Stimulated activated CD4-positive, alpha-beta T cell treated with anti-CD3 and anti-CD28 coated beads, TNF-alpha, amount 100 ng/mL, for 4 hours (primary cell): ENCODE data around the gene TMBIM1.
"Not testable (repeated sequence)": the region's sequence is repeated elsewhere in the genome, so short reads cannot be mapped to it uniquely, and the experiment has no call there.

Source experiments
- DNase-seq, 3 experiments: peaks; one replicate each; pipeline ENCODE4 v3.0.0-alpha.2; 2020; ENCODE audit warnings: low read depth in 3 of 3

TMBIM1 gene

GRCh38 chr2:218318241-218318640 lies 25.9 kb upstream of the TMBIM1 start:
- no peak for DNase-seq

- DNase-seq: no peak
These were observed 25.5 kb upstream of the TMBIM1 start for GRCh38 chr2:218317835-218318234.

DNA sequence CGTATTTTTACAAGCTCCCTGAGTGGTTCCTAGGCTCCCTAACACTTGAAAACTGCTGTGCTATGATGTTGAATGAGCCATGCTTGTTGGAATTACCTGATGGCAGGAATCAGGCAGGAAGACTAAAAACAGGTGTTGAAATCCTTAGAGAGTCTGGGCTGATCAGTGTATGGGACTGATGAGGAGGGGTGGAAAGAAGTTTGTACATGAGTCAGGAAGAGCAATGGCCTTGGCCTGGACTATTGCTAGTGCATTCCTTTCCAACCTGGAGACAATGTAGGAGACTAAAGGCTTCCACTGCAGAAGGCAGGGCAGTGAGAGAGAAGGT lies 25.0 kb upstream of the TMBIM1 start:
- no peak for DNase-seq

DNA sequence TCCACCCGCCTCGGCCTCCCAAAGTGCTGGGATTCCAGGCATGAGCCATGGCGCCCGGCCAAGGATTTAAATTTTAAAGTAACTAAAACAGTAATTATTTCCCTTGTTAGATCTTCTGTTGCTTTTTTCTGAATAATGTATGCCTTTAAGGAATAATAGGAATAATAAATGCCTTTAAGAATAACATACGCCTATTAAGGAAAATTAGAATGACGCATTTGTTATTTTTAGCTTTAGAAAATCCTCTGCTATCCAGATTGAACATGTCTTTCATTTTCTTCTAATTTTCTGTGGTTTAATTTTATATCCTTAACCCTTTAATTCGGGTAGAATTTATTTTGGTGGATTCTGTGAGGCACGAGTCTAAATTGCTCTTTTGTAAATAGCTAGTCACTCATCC lies 23.1 kb upstream of the TMBIM1 start:
- DNase-seq: no peak

- DNase-seq: not testable (repeated sequence)
These were observed 22.5 kb upstream of the TMBIM1 start for GRCh38 chr2:218314764-218315163.

DNA sequence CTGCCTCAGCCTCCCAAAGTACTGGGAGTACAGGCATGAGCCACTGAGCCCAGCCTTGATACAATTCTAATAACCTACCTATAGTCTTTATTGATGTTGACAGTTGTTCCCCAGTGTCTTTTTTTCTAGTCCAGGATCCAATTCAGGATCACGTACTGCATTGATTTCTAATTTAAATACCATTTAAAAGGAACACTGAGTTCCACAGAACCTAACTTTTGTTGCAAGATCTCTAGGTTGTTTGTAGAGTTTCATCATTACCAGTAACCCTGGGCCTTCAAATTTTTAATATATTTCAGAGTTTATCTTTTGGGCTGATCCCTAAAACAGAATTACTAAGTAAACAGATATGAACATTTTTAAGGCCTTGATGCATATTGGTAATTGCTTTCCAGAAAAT lies 21.1 kb upstream of the TMBIM1 start:
- no peak for DNase-seq

DNA sequence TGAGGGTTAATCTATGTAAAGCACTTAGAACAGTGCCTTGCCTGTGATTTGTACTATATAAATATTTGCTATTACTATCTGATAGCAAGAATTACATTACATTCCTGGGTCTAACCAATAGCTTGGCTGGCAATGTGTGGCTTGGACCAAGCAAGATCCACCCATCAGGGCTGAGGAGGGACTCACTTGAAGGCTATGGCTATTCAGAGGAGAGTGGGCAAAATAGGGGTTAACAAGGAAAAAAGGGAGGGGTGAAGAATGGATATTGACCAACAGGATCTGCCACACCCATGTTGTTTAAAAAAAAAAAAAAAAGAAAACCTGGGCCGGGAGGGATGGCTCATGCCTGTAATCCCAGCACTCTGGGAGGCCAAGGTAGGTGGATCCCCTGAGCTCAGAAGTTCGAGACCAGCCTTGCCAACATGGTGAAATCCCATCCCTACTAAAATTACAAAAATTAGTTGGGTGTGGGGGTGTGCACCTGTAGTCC lies 20.0 kb upstream of the TMBIM1 start:
- no peak for DNase-seq

DNA sequence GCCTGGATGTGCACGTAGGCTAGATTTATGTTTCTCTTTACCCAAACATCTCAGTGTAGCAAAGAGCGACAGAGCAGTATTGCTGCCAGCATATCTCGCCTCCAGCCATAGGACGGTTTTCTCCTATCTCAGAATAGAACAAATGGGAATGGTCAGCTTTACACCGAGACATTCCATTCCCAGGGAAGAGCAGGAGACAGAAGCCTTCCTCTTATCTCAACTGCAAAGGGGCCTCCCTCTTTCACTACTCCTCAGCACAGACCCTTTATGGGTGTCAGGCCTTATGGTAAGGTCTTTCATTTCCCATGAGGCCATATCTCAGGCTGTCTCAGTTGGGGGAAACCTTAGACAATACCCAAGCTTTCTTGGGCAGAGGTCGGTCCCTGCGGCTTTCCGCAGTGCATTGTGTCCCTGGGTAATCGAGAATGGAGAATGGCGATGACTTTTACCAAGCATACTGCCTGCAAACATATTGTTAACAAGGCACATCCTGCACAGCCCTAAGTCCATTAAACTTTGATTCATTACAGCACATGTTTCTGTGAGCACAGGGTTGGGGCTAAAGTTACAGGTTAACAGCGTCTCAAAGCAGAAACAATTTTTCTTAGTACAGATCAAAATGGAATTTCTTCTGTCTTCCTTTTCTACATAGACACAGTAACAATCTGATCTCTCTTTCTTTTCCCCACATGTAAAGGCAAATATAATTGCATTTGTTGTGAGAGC lies 19.4 kb upstream of the TMBIM1 start:
- DNase-seq: not testable (repeated sequence)

GRCh38 chr2:218310853-218311540 lies 18.7 kb upstream of the TMBIM1 start:
- no peak for DNase-seq

DNA sequence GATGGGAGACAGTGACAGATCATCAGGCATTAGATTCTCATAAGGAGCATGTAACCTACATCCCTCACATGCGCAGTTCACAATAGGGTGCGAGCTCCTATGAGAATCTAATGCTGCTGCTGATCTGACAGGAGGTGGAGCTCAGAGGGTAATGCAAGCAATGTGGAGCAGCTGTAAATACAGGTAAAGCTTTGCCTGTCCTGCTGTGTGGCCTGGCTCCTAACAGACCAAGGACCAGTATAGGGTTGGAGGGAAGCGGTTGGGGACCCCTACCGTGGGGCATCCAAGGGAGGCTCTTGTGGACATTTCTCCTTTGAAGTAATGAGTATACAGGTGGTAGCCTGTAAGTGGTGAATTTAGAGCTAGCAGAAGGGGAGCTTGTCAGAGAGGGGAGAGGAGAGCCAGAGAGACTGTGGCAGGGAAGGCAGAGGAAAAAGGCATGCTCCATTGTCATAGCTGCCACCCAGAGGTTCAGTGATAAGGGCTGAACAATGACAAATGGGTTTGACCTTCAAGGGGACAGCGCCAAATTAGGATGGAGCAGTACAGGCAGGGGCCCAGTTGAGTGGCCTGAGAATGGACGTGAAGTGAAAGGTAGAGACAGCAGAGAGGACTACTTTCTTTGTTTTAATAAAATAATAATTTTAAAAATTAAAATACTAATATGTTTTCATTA lies 15.2 kb upstream of the TMBIM1 start:
- no peak for DNase-seq

DNA sequence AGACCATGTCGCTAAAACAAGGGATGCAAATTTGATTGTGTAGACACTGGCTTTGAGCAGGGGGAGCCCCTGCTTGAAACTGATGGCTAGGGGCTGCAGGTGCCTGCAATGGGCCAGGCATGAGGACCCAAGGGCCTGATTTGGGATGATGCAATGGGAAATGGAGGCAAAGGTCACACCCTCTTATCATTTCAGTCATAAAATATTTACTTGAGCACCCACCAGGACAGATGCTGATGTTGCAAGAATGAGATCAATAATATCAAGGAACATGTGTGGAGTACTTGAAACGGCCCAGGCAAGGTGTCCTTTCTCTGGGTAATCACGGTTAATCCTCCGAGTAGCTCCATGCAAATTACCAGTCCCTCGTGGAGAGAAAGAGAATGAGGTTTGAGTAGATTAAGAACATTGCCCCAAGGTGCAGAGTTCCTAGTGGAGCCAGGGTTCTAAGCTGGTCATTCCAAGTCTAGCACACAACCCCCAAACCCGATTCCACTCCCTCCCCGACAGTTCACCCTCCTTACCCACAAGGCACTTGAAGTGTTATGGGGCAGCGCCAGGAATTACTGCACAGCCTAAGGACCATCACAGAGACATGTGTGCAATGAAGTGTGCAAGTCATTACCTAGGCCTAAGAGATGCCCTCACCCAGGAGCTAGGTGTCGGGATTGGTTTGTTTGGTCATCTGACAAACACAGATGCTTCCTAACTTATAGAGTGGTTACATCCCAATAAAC lies 14.0 kb upstream of the TMBIM1 start:
- no peak for DNase-seq

DNA sequence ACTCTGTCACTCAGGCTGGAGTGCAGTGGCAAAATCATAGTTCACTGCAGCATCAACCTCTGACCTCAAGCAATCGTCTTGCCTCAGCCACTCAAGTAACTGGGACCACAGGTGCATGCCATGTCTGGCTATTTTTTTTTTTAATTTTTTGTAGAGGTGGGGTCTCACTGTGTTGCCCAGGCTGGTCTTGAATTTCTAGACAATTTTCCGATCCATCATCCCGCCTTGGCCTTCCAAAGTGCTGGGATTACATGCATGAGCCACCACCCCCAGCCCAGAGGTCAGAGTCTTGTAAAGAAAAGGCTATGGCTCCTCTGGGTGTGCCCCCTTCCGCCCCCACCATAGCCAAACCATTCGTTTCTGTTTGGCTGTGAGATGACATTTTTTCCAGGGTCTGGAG lies 13.1 kb upstream of the TMBIM1 start:
- no peak for DNase-seq

- DNase-seq: peak; percentile 60 to 82 (median 70)
These were observed 9.0 kb upstream of the TMBIM1 start for GRCh38 chr2:218301176-218301819.

DNA sequence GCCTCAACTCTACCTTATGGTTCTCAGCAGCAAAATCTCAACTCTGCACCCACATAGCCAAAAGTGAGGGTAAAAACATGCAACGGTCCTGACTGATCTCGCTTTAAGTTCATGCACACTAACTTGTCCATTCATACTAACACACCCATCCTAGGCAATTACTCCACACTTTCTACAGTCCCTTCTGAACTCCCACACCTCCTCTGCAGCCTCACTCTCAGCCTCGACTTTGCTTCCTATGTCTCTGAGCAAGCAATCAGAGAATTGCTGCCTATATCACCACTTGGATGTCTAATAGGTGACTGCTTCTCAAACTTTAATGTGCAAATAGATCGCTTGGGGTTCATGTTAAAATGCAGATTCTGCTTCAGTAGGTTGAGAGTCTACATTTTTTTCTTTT lies 7.8 kb upstream of the TMBIM1 start:
- no peak for DNase-seq

- no peak for DNase-seq
These were observed 6.1 kb upstream of the TMBIM1 start for GRCh38 chr2:218298314-218298875.

GRCh38 chr2:218296847-218297246 lies 4.5 kb upstream of the TMBIM1 start:
- DNase-seq: no peak

GRCh38 chr2:218296200-218296599 lies 3.9 kb upstream of the TMBIM1 start:
- no peak for DNase-seq

DNA sequence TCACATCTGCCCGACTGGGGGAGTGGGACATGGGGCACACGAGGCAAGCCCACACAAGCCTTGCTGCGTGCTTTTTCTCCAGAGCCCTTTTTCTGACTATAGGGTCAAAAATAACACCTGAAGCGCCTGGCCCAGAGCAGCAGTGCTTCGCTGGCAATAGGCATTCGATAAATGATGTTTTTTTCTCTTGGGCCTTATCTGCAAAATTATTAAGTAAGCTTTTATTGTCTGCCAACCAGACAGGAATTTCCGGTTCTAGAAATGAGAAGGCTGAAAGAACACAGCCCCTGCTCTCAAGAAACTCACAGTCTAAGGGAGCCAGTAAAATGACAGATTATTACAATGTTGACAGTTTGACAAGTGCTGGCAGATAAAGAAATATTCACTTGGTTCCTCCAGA lies 2.7 kb upstream of the TMBIM1 start:
- no peak for DNase-seq

DNA sequence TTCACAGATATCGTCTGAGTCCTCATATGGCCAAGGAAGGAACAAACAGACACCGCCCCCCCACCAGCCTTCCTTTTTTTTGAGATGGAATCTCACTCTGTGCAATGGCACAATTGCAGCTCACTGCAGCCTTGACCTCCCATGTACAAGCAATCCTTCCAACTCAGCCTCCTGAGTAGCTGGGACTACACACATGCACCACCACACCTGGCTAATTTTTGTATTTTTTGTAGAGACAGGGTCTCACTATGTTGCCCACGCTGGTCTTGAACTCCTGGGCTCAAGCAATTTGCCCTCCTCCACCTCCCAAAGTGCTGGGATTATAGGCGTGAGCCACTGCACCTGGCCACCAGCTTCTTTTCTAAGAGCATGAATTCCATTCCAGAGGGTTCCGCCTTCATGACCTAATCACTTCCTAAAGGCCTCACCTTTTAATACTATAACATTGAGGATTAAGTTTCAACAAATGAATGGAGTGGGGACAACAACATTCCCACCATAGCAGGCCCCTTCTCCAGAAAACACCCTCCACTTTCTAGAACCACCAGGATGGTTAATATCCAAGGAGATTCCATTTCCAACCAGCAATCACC lies 2.2 kb upstream of the TMBIM1 start:
- DNase-seq: no peak

GRCh38 chr2:218293715-218294429 lies 1.6 kb upstream of the TMBIM1 start:
- no peak for DNase-seq
